Thyroid gland (tissue), 4 donors: Measurements from ENCODE around the gene TMEM132C.

ENCODE experiments used
- CTCF ChIP-seq, 6 experiments: fragments of 200-600 bp in 3 of 6; fragments of 450-650 bp in 3 of 6; sonication (generic) in 3 of 6; IDR thresholded peaks; one replicate each; pipeline ENCODE4 v1.5.1; 2016 to 2019; ENCODE audit warnings: antibody characterized with exemption in 6 of 6, mild to moderate bottlenecking in 2 of 6, inconsistent platforms in 1 of 6, moderate library complexity in 1 of 6
- POLR2A ChIP-seq, 2 donors: fragments of 450-650 bp; IDR thresholded peaks; one replicate each; pipeline ENCODE4 v1.6.1; 2017; ENCODE audit warnings: antibody characterized with exemption in 2 of 2, mild to moderate bottlenecking in 2 of 2, moderate library complexity in 1 of 2

- TF ChIP-seq CTCF (IDR thresholded peaks at IDR 0.05) (no peak), POLR2A (IDR thresholded peaks at IDR 0.05) (no peak)
Observed at GRCh38 chr12:128698301-128698972, 431.5 kb downstream of the TMEM132C start.
